ENCODE data around the gene EGFLAM. TPM values are rescaled to one million over a fixed set of nuclear protein-coding genes. Genes with fewer than 3 reads are reported as not detected.

Gene EGFLAM
- total RNA-seq, 1 donor from 2014 or later = 2.1 TPM

GRCh38 chr5:38341056-38341455, 82.7 kb downstream of the EGFLAM start:
- peaks cover 18% of the 10 kb centered on the region for H3K27me3 ChIP-seq
- H3K27ac ChIP-seq = no peak overlapping the region
- no peak overlapping the region for H3K4me3 ChIP-seq
- no peak for DNase-seq
- H3K4me1 ChIP-seq = no peaks in the 10 kb centered on the region
- H3K36me3 ChIP-seq = no peaks in the 10 kb centered on the region
- TF ChIP-seq CTCF (IDR thresholded peaks at IDR 0.05) = no peak
- no peaks in the 10 kb centered on the region for H3K9me3 ChIP-seq
- intact Hi-C loops (cut with DNase I) = no loop called here
- no peak for ATAC-seq

GRCh38 chr5:38341641-38342040, 83.3 kb downstream of the EGFLAM start:
- no peak for ATAC-seq
- no peak for DNase-seq
- intact Hi-C loops (cut with DNase I) = no loop called here

GRCh38 chr5:38342261-38342660, 83.9 kb downstream of the EGFLAM start:
- H3K36me3 ChIP-seq = no peaks in the 10 kb centered on the region
- no peaks in the 10 kb centered on the region for H3K4me1 ChIP-seq
- no peak overlapping the region for H3K27ac ChIP-seq
- H3K4me3 ChIP-seq = no peak overlapping the region
- H3K9me3 ChIP-seq = no peaks in the 10 kb centered on the region
- intact Hi-C loops (cut with DNase I) = no loop called here
- peaks cover 18% of the 10 kb centered on the region for H3K27me3 ChIP-seq
- no peak for DNase-seq
- no peak for TF ChIP-seq CTCF (IDR thresholded peaks at IDR 0.05)
- no peak for ATAC-seq

More at GRCh38 chr5:38341641-38342040, 83.3 kb downstream of the EGFLAM start:
- Histone ChIP-seq H3K27me3 (peaks cover 18% of the 10 kb centered on the region), H3K9me3 (no peaks in the 10 kb centered on the region), H3K4me1 (no peaks in the 10 kb centered on the region), H3K27ac (no peak overlapping the region), H3K4me3 (no peak overlapping the region), H3K36me3 (no peaks in the 10 kb centered on the region)
- no peak for TF ChIP-seq CTCF (IDR thresholded peaks at IDR 0.05)

GRCh38 chr5:38344891-38345290, 86.5 kb downstream of the EGFLAM start:
- intact Hi-C loops (cut with DNase I) = no loop called here
- TF ChIP-seq CTCF (IDR thresholded peaks at IDR 0.05) = no peak
- Histone ChIP-seq H3K9me3 (no peaks in the 10 kb centered on the region), H3K27me3 (peaks cover 12% of the 10 kb centered on the region), H3K36me3 (no peaks in the 10 kb centered on the region), H3K4me3 (no peak overlapping the region), H3K27ac (no peak overlapping the region), H3K4me1 (no peaks in the 10 kb centered on the region)
- ATAC-seq (no peak), DNase-seq (no peak)

GRCh38 chr5:38346593-38346992, 88.2 kb downstream of the EGFLAM start:
- H3K27ac ChIP-seq = no peak overlapping the region
- ATAC-seq = no peak
- TF ChIP-seq CTCF (IDR thresholded peaks at IDR 0.05) = no peak
- peaks cover 5% of the 10 kb centered on the region for H3K27me3 ChIP-seq
- H3K9me3 ChIP-seq = no peaks in the 10 kb centered on the region
- H3K4me3 ChIP-seq = no peak overlapping the region
- no peak for DNase-seq
- H3K36me3 ChIP-seq = no peaks in the 10 kb centered on the region
- no peaks in the 10 kb centered on the region for H3K4me1 ChIP-seq
- intact Hi-C loops (cut with DNase I) = no loop called here
